Fibroblast of lung (primary cell): ENCODE results near the gene OSBP2.

Source experiments
- CTCF ChIP-seq, 2 donors: IDR thresholded peaks in 1 of 2; conservative IDR thresholded peaks in 1 of 2; 1 replicate in 1 of 2; 2 replicates in 1 of 2; pipeline ENCODE4 v1.5.1; 2011 to 2012; ENCODE audit warnings: low read length in 2 of 2, control low read depth in 1 of 2, inconsistent platforms in 1 of 2, low read depth in 1 of 2, mild to moderate bottlenecking in 1 of 2
- EZH2 ChIP-seq: IDR thresholded peaks from 2 replicates; pipeline ENCODE4 v1.5.1; 2012; ENCODE audit warnings: low read length, control low read depth, mild to moderate bottlenecking; ENCODE audit errors: missing control alignments

GRCh38 chr22:30675436-30675835 is 19.2 kb upstream of the OSBP2 start:
- TF ChIP-seq CTCF (conservative IDR thresholded peaks at IDR 0.05 in 1 of 2, IDR thresholded peaks at IDR 0.05 in 1 of 2; ENCODE audit: low read depth in 1 of 2, low read length in 2 of 2) (no peak), EZH2 (no peak)
